CD4-positive, alpha-beta T cell treated with Interleukin-17A for 4 hours (primary cell): ENCODE data around the gene LMLN.
"Not testable (repeated sequence)": the region's sequence is repeated elsewhere in the genome, so short reads cannot be mapped to it uniquely, and the experiment has no call there.

Experiments used
- DNase-seq: peaks from one replicate; pipeline ENCODE4 v3.0.0-alpha.2; 2020; ENCODE audit warnings: mixed read lengths

The LMLN gene

GRCh38 chr3:198027045-198027798 lies 67.2 kb downstream of the LMLN start:
- DNase-seq = no peak

GRCh38 chr3:198027799-198028390 lies 67.9 kb downstream of the LMLN start:
- DNase-seq = no peak

- no peak for DNase-seq
Observed at GRCh38 chr3:198028718-198029117, 68.7 kb downstream of the LMLN start.

GRCh38 chr3:198030125-198030524 lies 70.1 kb downstream of the LMLN start:
- no peak for DNase-seq

- no peak for DNase-seq
Observed at GRCh38 chr3:198030726-198031125, 70.7 kb downstream of the LMLN start.

GRCh38 chr3:198032039-198032936 lies 72.3 kb downstream of the LMLN start:
- no peak for DNase-seq

- no peak for DNase-seq
Observed at GRCh38 chr3:198043119-198043518, 83.1 kb downstream of the LMLN start.

- DNase-seq = no peak
Observed at GRCh38 chr3:198046120-198046857, 86.3 kb downstream of the LMLN start.

GRCh38 chr3:198048445-198048844 lies 88.4 kb downstream of the LMLN start:
- no peak for DNase-seq

- no peak for DNase-seq
Observed at GRCh38 chr3:198051836-198052235, 91.8 kb downstream of the LMLN start.

- not testable (repeated sequence) for DNase-seq
Observed at GRCh38 chr3:198053462-198053861, 93.4 kb downstream of the LMLN start.

GRCh38 chr3:198061119-198062067 lies 101.4 kb downstream of the LMLN start:
- no peak for DNase-seq

GRCh38 chr3:198062068-198062465 lies 102.0 kb downstream of the LMLN start:
- no peak for DNase-seq

- DNase-seq = no peak
Observed at GRCh38 chr3:198064420-198064819, 104.4 kb downstream of the LMLN start.

GRCh38 chr3:198065897-198066296 lies 105.9 kb downstream of the LMLN start:
- DNase-seq = no peak

- no peak for DNase-seq
Observed at GRCh38 chr3:198067416-198067815, 107.4 kb downstream of the LMLN start.

- DNase-seq = no peak
Observed at GRCh38 chr3:198070871-198071270, 110.9 kb downstream of the LMLN start.

GRCh38 chr3:198071602-198072287 lies 111.7 kb downstream of the LMLN start:
- peak; percentile 57 for DNase-seq

- no peak for DNase-seq
Observed at GRCh38 chr3:198076722-198077308, 116.8 kb downstream of the LMLN start.

GRCh38 chr3:198079771-198080520 lies 119.9 kb downstream of the LMLN start:
- DNase-seq = peak; percentile 48
